Kidney (tissue), 14 donors: ENCODE measurements around the gene HS6ST1. TPM values are rescaled to one million over a fixed set of nuclear protein-coding genes. Genes with fewer than 3 reads are reported as not detected.

Experiments used
- DNase-seq, 5 donors: peaks; one replicate each; pipeline ENCODE4 v3.0.0-alpha.2; 2013 to 2020
- FAIRE-seq: peaks from 2 replicates; lab custom pipeline; 2012; peaks lifted over from hg19 to GRCh38; lab: Jason Lieb, UNC
- H3K27ac ChIP-seq, 2 donors: one replicate each; pipeline ENCODE4 v1.7.0; 2013; ENCODE audit warnings: low read depth in 2 of 2, low read length in 2 of 2, inconsistent platforms in 1 of 2
- H3K27me3 ChIP-seq: one replicate; pipeline ENCODE4 v1.7.1; 2013; ENCODE audit warnings: low read length, inconsistent platforms; ENCODE audit not compliant: control insufficient read depth, insufficient read depth
- H3K36me3 ChIP-seq, 3 donors: one replicate each; pipeline versions ENCODE4 v1.7.0 to v1.7.1; 2013; ENCODE audit warnings: low read length in 3 of 3, control low read depth in 1 of 3, inconsistent platforms in 1 of 3; ENCODE audit not compliant: insufficient read depth in 3 of 3, control insufficient read depth in 2 of 3
- H3K4me1 ChIP-seq, 3 donors: one replicate each; pipeline versions ENCODE4 v1.7.0 to v1.7.1; 2013; ENCODE audit warnings: low read length in 3 of 3, inconsistent platforms in 1 of 3, low read depth in 1 of 3; ENCODE audit not compliant: control insufficient read depth in 2 of 3, insufficient read depth in 2 of 3
- H3K4me3 ChIP-seq, 3 donors: one replicate each; pipeline versions ENCODE4 v1.7.0 to v1.8.1; 2013; ENCODE audit warnings: low read length in 3 of 3, control low read depth in 1 of 3, inconsistent platforms in 1 of 3
- H3K9ac ChIP-seq, 3 donors: one replicate each; pipeline versions ENCODE4 v1.7.0 to v1.7.1; 2013; ENCODE audit warnings: low read length in 3 of 3, control low read depth in 1 of 3, inconsistent platforms in 1 of 3
- H3K9me3 ChIP-seq, 3 donors: one replicate each; pipeline versions ENCODE4 v1.7.0 to v1.7.1; 2013; ENCODE audit warnings: low read length in 3 of 3, control low read depth in 1 of 3, inconsistent platforms in 1 of 3; ENCODE audit not compliant: control insufficient read depth in 2 of 3, insufficient read depth in 1 of 3
- CTCF ChIP-seq: IDR thresholded peaks from 3 replicates; pipeline ENCODE4 v1.5.1; 2012; ENCODE audit warnings: mild to moderate bottlenecking, moderate library complexity, borderline replicate concordance; ENCODE audit not compliant: insufficient read depth; ENCODE audit errors: extremely low read depth
- intact Hi-C: fragments of 100-400 bp; cut with DNase I; formaldehyde crosslinking; loops from one replicate; pipeline ENCODE4 v1.11.1; 2022
- polyA plus RNA-seq: library from polyadenylated mRNA; stranded (reverse); fragments of 350-450 nt; fragmentation: Illumina TruSeq; extraction: RNeasy Lipid Tissue Mini Kit (QIAGEN cat#74804); gene quantifications from one replicate; pipeline ENCODE4 v1.2.3, GENCODE V29; 2014; ENCODE audit warnings: low read depth, low replicate concordance; ENCODE audit not compliant: insufficient read depth
- total RNA-seq: library from RNA; stranded (reverse); fragmentation: NEBNext Ultra II Directional; extraction: Animal tissue kit (Norgen Biotek cat#: 25700); gene quantifications from one replicate; pipeline ENCODE4 v1.2.1, GENCODE V29; 2021
- donor health status: control.
- donor health status: control.
- donor health status: control.
- donor health status: control.
- donor health status: control.
- donor health status: DM: yes; HTN: yes; CAD: no.
- donor health status: Normal renal cell carcinoma (clear cell type).

Gene HS6ST1
- total and polyA plus RNA-seq, 2 donors from 2014 or later, result 49.6 to 73.9 TPM

- FAIRE-seq (no peak), DNase-seq (no peak)
- intact Hi-C loops, result no loop called here
- no peak overlapping the region for H3K27ac ChIP-seq
- H3K27me3 ChIP-seq, result no peaks in the 10 kb centered on the region
- H3K4me1 ChIP-seq, result no peaks in the 10 kb centered on the region
- H3K9ac ChIP-seq, result no peak overlapping the region
- TF ChIP-seq CTCF, result no peak
- no peaks in the 10 kb centered on the region for H3K9me3 ChIP-seq
- no peaks in the 10 kb centered on the region for H3K36me3 ChIP-seq
- no peak overlapping the region for H3K4me3 ChIP-seq
Observed at GRCh38 chr2:128219891-128220290, 98.8 kb downstream of the HS6ST1 start.

- FAIRE-seq (no peak), DNase-seq (no peak)
- H3K4me1 ChIP-seq, result no peaks in the 10 kb centered on the region
- no peak overlapping the region for H3K9ac ChIP-seq
- H3K27ac ChIP-seq, result no peak overlapping the region
- TF ChIP-seq CTCF, result no peak
- no peaks in the 10 kb centered on the region for H3K9me3 ChIP-seq
- intact Hi-C loops, result no loop called here
- H3K27me3 ChIP-seq, result no peaks in the 10 kb centered on the region
- no peak overlapping the region for H3K4me3 ChIP-seq
- no peaks in the 10 kb centered on the region for H3K36me3 ChIP-seq
Observed at GRCh38 chr2:128217671-128218070, 101.0 kb downstream of the HS6ST1 start.

- Histone ChIP-seq H3K36me3 (no peaks in the 10 kb centered on the region), H3K9ac (no peak overlapping the region), H3K4me1 (no peaks in the 10 kb centered on the region), H3K27me3 (no peaks in the 10 kb centered on the region), H3K4me3 (no peak overlapping the region), H3K9me3 (no peaks in the 10 kb centered on the region), H3K27ac (no peak overlapping the region)
- no peak for DNase-seq
- intact Hi-C loops, result no loop called here
- FAIRE-seq, result no peak
- no peak for TF ChIP-seq CTCF
Observed at GRCh38 chr2:128215897-128216642, 102.6 kb downstream of the HS6ST1 start.

Other genes with a start within 250 kb of the HS6ST1 start
- 52.3 TPM for gene UGGT1, start 227.7 kb downstream of the HS6ST1 start, total RNA-seq
- gene UGGT1, start 227.7 kb downstream of the HS6ST1 start, polyA plus RNA-seq, result 7.0 TPM